ENCODE data around the gene IL1RN. TPM values are rescaled to one million over a fixed set of nuclear protein-coding genes. Genes with fewer than 3 reads are reported as not detected.

The IL1RN gene
- total RNA-seq, 2 donors from 2014 or later, result 1.6 to 2.1 TPM

DNA sequence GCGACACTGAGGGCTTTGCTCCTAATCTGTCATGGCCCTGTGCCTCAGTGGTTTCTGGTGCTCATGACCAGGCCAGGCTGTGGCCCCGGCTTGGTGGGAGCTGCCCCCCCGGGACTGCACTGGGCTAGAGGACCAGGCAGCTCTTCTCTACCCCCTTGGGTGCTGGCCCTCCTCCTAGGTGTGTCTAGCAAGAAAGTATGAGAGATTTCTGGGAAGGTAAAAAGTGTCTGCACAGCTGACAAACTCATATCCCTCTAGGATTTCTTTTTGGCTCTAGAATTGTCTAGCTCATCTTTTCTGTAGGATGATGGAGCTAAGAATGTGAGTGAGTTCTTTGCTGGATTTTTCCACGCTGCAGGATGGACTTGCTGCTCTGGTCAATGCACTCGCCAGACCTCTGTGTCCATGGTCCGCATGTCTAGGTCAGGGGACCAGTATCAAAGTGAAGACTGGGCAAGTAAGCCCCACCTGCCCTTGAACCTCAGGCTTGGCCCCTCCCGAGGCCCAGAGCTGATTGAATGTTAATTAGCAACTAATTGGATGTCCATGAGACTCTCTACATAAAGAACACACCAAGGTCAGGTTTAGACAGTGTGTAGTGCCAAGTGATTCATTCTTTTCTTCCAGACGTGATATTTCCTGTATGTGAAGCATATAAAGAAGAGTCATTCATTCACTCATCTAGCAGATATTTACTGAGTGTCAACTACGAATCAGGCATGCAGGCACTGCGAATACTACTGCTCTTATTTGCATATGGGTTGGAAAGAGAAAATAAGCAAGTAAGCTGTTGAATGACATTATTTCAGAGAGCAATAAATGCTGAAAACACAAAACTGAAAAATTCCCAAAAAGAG is 30.7 kb downstream of the IL1RN start:
- H3K9me3 Mint-ChIP-seq, result no peaks in the 10 kb centered on the region
- H3K27ac Mint-ChIP-seq, result peak overlapping the region; percentile 44 to 89
- ATAC-seq, result peak; percentile 69 to 74
- no peak for DNase-seq (ENCODE audit: low spot score in 2 of 2)
- peaks cover 4 to 5% of the 10 kb centered on the region in 2 donors for H3K36me3 Mint-ChIP-seq

DNA sequence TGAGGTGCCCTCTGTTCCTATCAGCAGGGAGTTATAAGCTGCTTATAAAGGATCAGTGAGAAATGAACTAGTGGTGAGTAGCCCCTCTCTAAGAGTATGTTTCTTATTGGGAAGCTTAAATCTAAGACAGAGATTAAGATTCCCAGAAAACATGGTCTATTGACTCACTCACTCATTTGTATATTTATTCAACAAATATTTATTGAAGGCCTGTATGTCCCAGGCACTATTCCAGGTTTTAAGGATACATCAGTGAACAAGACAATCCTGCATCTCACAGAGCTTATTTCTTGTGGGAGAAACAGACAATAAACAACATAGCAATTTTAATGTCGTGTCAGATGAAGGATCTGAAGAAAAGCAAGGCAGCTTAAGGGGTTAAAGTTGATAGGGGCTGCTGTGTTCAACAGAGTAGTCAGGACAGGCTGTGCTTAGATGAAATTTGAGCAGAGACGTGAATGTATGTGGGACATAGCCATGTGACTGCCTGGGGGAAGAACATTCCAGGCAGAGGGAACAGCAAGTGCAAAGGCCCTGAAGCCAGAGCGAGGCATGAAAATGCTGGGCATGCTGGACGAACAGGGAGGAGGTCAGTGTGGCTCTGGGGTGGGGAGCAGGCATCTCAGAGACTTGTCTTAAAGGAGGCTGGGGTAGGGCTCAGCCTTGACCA is 31.6 kb downstream of the IL1RN start:
- ATAC-seq (no peak), DNase-seq (ENCODE audit: low spot score in 2 of 2) (no peak)
- peak overlapping the region in 1 of 2 donors; percentile 89 for H3K27ac Mint-ChIP-seq

DNA sequence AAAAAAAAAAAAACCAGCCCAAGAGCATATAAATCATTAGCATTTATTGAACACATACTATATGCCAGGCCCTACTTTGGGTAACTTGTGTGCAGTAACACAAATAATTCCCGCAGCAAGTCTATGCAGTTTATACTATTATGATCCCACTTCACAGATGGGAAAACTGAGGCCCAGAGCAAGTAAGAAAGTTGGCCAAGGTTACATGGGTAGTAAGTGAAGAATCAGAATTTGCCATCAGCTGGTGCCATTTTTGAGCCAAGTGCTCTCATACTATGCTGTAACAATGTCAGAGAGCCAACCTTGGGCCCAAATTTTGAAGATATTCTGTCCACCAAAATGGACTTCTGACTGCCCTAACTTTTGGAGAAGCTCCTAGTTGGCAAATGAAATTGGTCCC is 32.9 kb downstream of the IL1RN start:
- DNase-seq (ENCODE audit: low spot score in 2 of 2) (no peak), ATAC-seq (no peak)
- no peak overlapping the region for H3K27ac Mint-ChIP-seq
- H3K36me3 Mint-ChIP-seq, result peaks cover 4 to 5% of the 10 kb centered on the region in 2 donors
- no peaks in the 10 kb centered on the region for H3K9me3 Mint-ChIP-seq

More for the DNA sequence above, 31.6 kb downstream of the IL1RN start:
- peaks cover 4 to 5% of the 10 kb centered on the region in 2 donors for H3K36me3 Mint-ChIP-seq
- no peaks in the 10 kb centered on the region for H3K9me3 Mint-ChIP-seq

DNA sequence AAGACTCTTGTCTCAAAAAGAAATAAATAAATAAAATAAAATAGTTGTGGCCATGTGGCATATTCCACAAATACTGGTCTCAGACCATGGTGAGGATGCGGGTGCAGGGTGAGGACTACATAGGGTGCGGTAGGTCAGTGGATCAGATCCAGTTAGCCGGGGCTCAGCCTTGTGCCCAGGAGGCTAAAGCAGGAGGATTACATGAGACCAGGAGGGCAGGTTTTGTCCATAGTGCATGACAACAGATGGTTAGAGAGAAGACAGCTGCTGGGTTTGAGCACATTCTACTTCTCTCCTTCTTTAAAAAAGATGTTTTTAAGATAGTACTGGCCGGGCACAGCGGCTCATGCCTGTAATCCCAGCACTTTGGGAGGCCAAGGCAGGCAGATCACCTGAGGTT is 33.6 kb downstream of the IL1RN start:
- Mint-ChIP-seq H3K36me3 (peaks cover 4 to 5% of the 10 kb centered on the region in 2 donors), H3K27ac (no peak overlapping the region), H3K9me3 (no peaks in the 10 kb centered on the region)
- ATAC-seq (no peak), DNase-seq (ENCODE audit: low spot score in 2 of 2) (no peak)

DNA sequence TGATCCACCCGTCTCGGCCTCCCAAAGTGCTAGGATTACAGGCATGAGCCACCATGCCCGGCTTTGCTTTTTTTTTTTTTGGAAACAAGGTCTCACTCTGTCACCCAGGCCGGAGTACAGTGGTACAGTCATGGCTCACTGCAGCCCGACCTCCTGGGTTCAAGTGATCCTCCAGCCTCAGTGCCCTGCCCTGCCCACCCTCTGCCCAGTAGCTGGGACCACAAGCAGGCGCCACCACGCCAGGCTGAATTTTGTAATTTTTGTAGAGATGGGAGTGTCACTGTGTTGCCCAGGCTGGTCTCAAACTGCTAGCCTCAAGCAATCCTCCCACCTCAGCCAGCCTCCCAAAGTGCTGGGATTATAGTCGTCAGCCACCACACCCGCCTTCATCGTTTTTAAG is 34.8 kb downstream of the IL1RN start:
- ATAC-seq, result no peak
- Mint-ChIP-seq H3K27ac (no peak overlapping the region), H3K9me3 (no peaks in the 10 kb centered on the region), H3K36me3 (peaks cover 4 to 5% of the 10 kb centered on the region in 2 donors)
- DNase-seq (ENCODE audit: low spot score in 2 of 2), result no peak

DNA sequence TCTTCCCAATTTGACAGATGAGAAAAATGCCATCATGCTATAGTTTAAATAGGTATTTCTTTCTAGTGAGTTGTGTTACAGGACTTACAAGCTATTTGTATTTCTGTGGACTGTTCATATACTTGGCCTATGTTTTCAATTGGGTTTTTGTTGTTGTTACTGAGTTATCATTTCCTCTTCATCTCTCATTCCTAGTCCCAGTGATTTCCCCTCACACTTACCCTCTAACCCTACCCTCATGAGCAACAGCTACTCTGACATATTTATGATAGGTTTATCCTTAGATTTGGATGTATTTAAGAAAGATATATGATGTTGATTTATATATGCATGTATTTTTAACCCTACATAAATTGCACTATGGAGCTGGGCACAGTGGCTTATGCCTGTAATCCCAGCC is 35.5 kb downstream of the IL1RN start:
- no peaks in the 10 kb centered on the region for H3K9me3 Mint-ChIP-seq
- no peak for ATAC-seq

DNA sequence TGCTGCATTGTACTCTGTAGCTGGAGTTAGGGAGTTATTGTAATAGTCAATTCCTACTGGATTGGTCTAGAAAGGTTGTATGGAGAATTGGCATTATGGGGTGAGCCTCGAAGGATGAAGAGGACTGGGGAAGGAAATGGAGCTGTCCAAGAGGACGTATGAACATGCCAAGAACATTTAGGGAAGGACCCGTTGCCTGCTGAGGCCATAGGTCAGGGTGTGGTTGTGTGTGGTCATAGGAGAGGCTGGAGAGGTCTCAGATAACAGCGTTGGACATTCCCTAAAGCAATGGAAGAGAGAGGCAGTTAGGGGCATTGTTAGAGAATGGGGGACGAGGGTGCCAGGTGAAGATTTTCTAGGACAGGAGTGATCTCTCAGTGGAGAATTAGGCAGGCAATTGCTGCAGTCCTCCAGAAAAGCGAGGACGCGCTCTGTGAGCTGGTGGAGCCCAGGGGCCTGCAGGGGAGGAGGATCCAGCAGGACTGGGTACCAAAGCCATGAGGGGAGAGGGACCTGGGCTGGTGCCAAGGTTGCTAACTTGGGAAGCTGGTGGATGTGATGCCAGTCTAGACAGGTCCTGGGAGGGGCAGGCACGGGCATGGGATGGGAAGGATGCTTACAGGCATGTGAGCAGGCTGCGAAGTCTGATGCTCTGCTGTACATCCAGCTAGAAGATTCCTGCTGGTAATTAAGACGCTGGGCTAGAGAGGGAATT is 37.0 kb downstream of the IL1RN start:
- DNase-seq (ENCODE audit: low spot score in 2 of 2) (no peak), ATAC-seq (no peak)
- Mint-ChIP-seq H3K27ac (peak overlapping the region in 1 of 2 donors; percentile 44), H3K9me3 (no peaks in the 10 kb centered on the region), H3K36me3 (no peaks in the 10 kb centered on the region)

More for the DNA sequence above, 35.5 kb downstream of the IL1RN start:
- peaks cover 4% of the 10 kb centered on the region in 2 donors for H3K36me3 Mint-ChIP-seq
- DNase-seq (ENCODE audit: low spot score in 2 of 2), result no peak
- H3K27ac Mint-ChIP-seq, result no peak overlapping the region

DNA sequence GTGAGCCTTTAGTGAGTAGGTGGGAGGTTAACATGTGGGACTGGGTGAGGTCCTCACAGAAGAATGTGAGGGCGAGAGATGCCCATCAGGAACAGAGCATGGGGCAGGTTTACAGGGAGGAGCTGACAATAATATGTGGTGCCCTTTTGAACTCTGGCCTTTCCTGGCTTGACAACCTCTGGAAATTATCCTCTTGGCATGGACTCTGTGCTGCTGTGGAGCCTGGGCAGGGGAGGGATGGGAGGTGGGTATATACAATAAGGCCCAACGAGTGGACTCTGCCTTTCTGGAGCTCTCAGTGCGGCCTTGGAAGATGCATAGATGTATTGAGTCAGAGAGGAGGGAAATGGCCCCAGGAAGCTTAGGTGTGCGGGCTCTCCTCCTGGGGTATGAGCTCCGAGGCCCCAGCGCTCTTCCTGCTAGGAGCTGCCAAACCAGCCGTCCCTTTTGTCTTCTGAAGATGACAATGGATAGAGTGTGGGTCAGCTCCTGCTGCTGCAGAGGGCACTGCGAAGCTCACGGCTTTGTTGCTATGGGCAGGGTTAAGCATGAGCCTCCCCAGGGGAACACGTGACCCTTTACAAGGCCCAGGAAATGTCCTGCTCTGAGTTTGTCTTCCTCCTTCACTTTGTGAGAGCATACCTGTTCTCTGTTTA is 37.7 kb downstream of the IL1RN start:
- ATAC-seq (no peak), DNase-seq (ENCODE audit: low spot score in 2 of 2) (no peak)
- Mint-ChIP-seq H3K27ac (peak overlapping the region in 1 of 2 donors; percentile 3), H3K36me3 (peaks cover 0 to 6% of the 10 kb centered on the region in 2 donors), H3K9me3 (no peaks in the 10 kb centered on the region)

DNA sequence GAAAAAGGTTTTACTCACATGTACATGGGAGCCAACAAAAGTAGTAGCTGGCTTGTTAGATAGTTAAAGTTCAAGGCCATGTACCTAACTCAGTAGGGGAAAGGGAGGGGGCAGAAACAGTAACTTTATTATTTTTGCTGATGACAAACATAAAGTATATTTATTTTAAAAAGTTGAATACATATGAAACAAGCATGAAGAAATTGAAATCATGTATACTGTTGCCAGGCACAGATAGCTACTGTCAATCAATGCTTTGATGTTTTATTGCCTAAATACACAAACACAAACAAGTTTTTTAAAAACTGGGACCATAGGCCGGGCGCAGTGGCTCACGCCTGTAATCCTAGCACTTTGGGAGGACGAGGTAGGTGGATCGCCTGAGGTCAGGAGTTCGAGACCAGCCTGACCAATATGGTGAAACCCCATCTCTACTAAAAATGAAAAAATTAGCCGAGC is 38.8 kb downstream of the IL1RN start:
- no peak for DNase-seq (ENCODE audit: low spot score in 2 of 2)
- Mint-ChIP-seq H3K27ac (no peak overlapping the region), H3K36me3 (peaks cover 3 to 12% of the 10 kb centered on the region in 2 donors), H3K9me3 (peaks cover 3% of the 10 kb centered on the region in 2 donors)
- ATAC-seq, result no peak

DNA sequence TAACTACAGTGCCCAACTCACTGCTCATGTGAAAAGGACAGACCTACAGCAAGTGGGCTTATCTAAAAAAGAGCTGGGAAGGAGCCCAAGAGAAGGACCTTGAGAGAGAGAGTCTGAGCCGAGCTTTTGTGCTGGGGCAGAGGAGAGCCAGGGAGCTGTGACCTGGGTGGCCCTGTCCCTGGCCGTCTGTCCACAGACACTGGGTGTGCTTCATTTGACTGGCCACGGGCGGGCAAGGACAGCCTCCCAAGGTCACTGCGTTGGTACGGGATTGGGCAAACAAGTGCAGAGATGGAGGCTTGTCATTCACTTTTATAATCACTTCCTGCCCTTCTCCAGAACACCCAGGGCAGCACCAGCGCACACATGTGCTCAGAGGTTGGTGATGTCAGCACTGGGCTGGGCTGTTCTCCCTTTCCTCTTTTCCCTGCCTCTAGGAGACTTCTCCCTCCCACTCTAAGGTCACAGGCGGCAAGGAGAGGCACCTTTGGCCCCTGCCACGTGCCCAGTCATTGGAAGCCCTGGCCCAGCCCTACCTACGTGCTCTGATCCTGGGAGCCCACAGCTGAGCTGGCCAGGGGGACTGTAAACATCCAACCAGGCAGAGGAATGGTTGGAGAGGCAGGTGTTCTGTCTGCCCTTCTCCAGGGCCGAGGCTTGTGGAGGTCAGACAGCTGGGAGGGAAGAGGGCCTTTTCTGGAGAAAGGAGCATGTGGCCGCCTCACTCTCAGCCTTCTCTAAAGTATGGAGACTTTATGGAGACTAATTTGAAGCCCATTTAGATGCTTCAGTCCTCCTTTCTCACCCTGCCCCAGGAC is 39.9 kb downstream of the IL1RN start:
- peaks cover 5% of the 10 kb centered on the region in 2 donors for H3K9me3 Mint-ChIP-seq
- peaks cover 10 to 20% of the 10 kb centered on the region in 2 donors for H3K36me3 Mint-ChIP-seq
- H3K27ac Mint-ChIP-seq, result peak overlapping the region; percentile 94 to 96
- DNase-seq (ENCODE audit: low spot score in 2 of 2), result no peak
- peak; percentile 80 to 83 for ATAC-seq

DNA sequence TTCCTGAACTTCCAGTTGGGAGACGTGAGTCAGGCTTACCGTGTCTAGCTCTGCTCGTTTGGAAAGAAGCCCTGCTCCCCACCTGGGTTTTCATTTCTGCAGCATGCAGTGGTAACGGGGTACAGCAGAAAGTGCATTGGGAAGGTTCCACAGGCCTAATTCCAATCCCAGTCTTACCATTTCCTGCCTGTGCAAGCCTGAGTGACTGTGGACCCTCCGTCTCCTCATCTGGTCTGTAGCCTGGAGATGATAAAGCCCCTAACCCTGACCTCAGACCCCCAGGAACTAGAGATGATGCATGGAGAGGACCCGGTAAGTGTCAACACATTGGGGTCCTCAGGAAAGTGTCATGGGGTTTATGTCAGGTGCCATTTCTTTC is 40.6 kb downstream of the IL1RN start:
- no peak for ATAC-seq
- peak overlapping the region; percentile 93 to 94 for H3K27ac Mint-ChIP-seq
- peaks cover 10 to 20% of the 10 kb centered on the region in 2 donors for H3K36me3 Mint-ChIP-seq
- H3K9me3 Mint-ChIP-seq, result peaks cover 5% of the 10 kb centered on the region in 2 donors
- no peak for DNase-seq (ENCODE audit: low spot score in 2 of 2)

DNA sequence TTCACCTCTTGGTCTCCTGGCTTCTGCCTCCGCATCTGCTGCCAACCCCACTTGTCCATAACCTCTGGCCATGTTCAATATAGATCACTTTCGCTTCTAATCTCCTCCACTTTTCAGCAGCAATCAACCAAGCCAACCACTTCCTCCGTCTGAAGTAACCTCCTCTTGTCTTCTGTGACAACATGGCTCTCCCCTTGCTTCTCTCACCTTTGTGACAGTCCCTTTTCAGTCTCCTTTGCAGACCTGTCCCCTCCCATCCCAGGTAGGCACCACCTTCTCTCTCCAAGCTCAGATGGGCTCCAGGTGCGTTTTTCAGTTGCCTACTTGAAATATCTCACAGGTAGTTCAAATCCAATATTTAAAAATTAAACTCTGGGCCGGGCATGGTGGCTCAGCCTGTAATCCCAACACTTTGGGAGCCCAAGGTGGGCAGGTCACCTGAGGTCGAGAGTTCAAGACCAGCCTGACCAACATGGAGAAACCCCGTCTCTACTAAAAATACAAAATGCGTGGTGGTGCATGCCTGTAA is 41.7 kb downstream of the IL1RN start:
- peak in 1 of 2 donors; percentile 7 for ATAC-seq

DNA sequence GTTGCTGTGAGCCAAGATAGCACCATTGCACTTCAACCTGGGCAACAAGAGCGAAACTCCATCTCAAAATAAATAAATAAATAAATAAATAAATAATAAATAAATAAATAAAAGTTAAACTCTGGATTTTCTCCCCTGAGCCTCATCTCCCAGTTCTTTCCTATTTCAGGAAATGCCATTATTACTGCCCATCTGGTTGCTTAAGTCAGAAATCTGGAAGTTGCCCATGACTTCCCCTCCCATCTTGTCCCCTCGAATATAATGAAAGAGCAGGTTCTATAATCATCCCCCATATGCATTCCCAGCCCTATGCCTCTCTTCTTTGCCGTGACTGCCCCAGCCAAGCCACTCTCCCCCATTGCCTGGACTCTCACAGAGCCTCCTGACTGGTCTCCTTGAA is 42.2 kb downstream of the IL1RN start:
- peak overlapping the region in 1 of 2 donors; percentile 94 for H3K27ac Mint-ChIP-seq
- ATAC-seq (no peak), DNase-seq (ENCODE audit: low spot score in 2 of 2) (no peak)
- peaks cover 10 to 29% of the 10 kb centered on the region in 2 donors for H3K36me3 Mint-ChIP-seq
- peaks cover 5% of the 10 kb centered on the region in 2 donors for H3K9me3 Mint-ChIP-seq

More for the DNA sequence above, 41.7 kb downstream of the IL1RN start:
- Mint-ChIP-seq H3K9me3 (peaks cover 5% of the 10 kb centered on the region in 2 donors), H3K27ac (peak overlapping the region; percentile 93 to 94), H3K36me3 (peaks cover 10 to 23% of the 10 kb centered on the region in 2 donors)
- DNase-seq (ENCODE audit: low spot score in 2 of 2), result no peak

DNA sequence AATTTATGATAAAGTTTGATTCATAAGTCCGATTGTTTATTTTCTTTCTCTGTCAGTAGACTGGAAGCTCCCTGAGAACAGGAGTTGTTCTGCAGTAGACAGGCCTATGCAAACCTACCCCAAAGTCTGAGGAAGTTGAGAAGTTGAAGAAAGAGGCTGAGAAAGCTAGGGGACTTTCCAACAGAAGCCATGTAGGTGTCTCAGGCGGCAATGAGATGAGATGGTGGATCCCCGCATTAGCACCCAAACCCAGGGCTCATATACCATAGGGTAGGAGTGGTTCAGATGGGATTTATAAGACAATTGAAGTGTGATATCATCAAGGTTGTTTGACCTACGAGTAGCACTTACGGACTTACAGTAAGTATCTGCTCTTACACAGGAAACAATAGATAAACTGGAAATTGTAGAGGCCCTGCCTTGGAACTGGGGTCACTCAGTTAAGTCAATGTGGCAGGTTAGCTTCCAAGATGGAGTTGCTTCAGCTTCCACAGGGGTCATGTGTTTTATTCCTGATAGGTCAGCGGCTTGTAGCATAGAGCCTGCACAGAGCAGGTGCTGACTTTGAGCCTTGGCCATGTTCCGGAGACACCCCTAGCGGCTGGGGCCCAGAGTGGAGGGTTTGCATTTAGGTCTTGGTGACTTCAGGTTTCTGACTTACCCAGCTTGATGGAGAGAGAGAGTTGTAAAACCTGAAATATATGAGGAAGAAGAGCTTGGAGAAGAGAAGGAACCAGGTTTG is 44.1 kb downstream of the IL1RN start:
- ATAC-seq, result peak in 1 of 2 donors; percentile 17
- H3K36me3 Mint-ChIP-seq, result peaks cover 20 to 43% of the 10 kb centered on the region in 2 donors
- no peak for DNase-seq (ENCODE audit: low spot score in 2 of 2)
- H3K27ac Mint-ChIP-seq, result peak overlapping the region in 1 of 2 donors; percentile 81
- H3K9me3 Mint-ChIP-seq, result peaks cover 5% of the 10 kb centered on the region in 2 donors
